Uterus (tissue), 2 donors: ENCODE measurements around the gene IFNG.
"Not testable (repeated sequence)": the region's sequence is repeated elsewhere in the genome, so short reads cannot be mapped to it uniquely, and the experiment has no call there.

Experiments
- POLR2A ChIP-seq, 2 donors: fragments of 450-650 bp; IDR thresholded peaks; one replicate each; pipeline ENCODE4 v1.6.1; 2016; ENCODE audit warnings: antibody characterized with exemption in 2 of 2, mild to moderate bottlenecking in 1 of 2, moderate library complexity in 1 of 2
- TF ChIP-seq, protein P1 (sequence below), 4 experiments: fragments of 200-600 bp in 2 of 4; fragments of 450-650 bp in 2 of 4; sonication (generic) in 2 of 4; IDR thresholded peaks; one replicate each; pipeline ENCODE4 v1.5.1; 2016 to 2019; ENCODE audit warnings: antibody characterized with exemption in 4 of 4, mild to moderate bottlenecking in 2 of 4, moderate library complexity in 1 of 4

DNA sequence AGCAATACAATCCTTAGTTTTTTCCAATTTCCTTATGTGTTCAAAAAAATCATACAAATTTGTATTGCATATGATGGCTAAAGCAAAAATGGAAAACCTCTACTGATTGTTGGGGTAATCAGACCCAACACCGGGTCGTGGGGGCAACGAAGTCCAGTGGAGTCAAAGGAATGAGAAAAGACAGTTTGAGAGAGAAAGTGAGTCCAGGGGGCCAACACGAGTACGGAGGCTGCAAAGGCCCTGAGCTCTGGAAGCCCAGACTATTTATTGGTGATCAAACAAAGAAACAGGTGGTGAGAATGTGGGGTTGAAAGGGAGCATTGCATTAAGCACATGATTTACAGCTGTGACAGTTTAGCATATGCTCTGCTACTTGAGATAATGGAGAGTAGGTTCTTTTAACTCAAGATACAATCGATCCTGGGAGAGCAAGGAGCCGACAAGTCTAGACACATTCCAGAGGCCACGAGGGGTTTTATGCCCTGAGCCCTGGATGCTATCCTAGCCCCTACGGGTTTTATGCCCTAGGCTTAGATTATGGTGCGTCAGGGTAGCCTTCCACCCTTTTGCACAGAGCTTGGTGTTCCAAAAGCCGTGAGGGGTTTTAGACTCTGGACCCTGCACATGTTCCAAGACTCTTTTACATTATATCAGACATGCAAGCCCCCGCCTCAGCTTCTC, 49.6 kb upstream of the IFNG start:
- not testable (repeated sequence) for TF ChIP-seq POLR2A (IDR thresholded peaks at IDR 0.05)
- TF ChIP-seq, protein P1, sequence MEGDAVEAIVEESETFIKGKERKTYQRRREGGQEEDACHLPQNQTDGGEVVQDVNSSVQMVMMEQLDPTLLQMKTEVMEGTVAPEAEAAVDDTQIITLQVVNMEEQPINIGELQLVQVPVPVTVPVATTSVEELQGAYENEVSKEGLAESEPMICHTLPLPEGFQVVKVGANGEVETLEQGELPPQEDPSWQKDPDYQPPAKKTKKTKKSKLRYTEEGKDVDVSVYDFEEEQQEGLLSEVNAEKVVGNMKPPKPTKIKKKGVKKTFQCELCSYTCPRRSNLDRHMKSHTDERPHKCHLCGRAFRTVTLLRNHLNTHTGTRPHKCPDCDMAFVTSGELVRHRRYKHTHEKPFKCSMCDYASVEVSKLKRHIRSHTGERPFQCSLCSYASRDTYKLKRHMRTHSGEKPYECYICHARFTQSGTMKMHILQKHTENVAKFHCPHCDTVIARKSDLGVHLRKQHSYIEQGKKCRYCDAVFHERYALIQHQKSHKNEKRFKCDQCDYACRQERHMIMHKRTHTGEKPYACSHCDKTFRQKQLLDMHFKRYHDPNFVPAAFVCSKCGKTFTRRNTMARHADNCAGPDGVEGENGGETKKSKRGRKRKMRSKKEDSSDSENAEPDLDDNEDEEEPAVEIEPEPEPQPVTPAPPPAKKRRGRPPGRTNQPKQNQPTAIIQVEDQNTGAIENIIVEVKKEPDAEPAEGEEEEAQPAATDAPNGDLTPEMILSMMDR (IDR thresholded peaks at IDR 0.05) = not testable (repeated sequence)
